ENCODE data around the gene MYLK4. TPM values are rescaled to one million over a fixed set of nuclear protein-coding genes. Genes with fewer than 3 reads are reported as not detected.

Gene MYLK4
- total RNA-seq, 4 donors from 2014 or later: 0.28 to 0.79 (median 0.46) TPM

GRCh38 chr6:2751871-2752270 is 1.1 kb upstream of the MYLK4 start:
- TF ChIP-seq, protein P1, sequence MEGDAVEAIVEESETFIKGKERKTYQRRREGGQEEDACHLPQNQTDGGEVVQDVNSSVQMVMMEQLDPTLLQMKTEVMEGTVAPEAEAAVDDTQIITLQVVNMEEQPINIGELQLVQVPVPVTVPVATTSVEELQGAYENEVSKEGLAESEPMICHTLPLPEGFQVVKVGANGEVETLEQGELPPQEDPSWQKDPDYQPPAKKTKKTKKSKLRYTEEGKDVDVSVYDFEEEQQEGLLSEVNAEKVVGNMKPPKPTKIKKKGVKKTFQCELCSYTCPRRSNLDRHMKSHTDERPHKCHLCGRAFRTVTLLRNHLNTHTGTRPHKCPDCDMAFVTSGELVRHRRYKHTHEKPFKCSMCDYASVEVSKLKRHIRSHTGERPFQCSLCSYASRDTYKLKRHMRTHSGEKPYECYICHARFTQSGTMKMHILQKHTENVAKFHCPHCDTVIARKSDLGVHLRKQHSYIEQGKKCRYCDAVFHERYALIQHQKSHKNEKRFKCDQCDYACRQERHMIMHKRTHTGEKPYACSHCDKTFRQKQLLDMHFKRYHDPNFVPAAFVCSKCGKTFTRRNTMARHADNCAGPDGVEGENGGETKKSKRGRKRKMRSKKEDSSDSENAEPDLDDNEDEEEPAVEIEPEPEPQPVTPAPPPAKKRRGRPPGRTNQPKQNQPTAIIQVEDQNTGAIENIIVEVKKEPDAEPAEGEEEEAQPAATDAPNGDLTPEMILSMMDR (IDR thresholded peaks at IDR 0.05): no peak
- no peak for ATAC-seq (ENCODE audit: low FRiP score)
- no peak for DNase-seq (ENCODE audit: low spot score)

DNA sequence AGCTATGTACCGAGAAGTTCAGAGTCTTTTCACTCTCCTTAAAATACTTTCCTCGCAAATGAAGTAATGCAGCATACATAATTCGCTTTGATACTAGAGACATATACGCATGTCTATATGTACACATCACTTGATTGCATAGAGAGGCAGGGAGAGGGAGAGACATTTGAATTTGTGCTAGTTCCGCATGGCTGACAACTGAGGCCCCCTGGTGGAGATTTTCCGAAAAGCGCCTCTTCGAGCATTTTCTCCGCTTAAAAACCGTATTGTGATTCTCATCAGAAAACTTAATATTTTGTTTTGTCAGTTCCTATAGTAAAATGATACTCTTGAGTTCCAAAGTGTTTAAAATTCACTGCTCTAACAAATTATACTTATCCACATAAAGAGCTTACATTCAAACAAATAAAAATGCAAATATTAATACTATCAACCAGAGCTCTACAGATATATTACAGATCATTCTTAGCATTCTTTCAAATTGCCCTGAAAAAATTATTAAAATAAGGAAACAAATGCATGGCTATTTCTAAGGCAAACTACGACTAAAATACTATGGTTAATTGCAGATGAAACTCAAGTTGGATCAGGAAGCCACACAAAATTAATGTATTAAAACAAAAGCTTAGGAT is 637 bp downstream of the MYLK4 start:
- ATAC-seq (ENCODE audit: low FRiP score) (no peak), DNase-seq (ENCODE audit: low spot score) (peak; percentile 50)
- TF ChIP-seq, protein P1 (IDR thresholded peaks at IDR 0.05): peak in 1 of 3 donors; percentile 35

GRCh38 chr6:2748183-2748582 is 2.5 kb downstream of the MYLK4 start:
- ATAC-seq (ENCODE audit: low FRiP score): no peak
- no peak for DNase-seq (ENCODE audit: low spot score)
- TF ChIP-seq, protein P1 (IDR thresholded peaks at IDR 0.05): no peak

GRCh38 chr6:2746557-2747061 is 4.1 kb downstream of the MYLK4 start:
- TF ChIP-seq, protein P1 (IDR thresholded peaks at IDR 0.05): no peak
- ATAC-seq (ENCODE audit: low FRiP score) (no peak), DNase-seq (ENCODE audit: low spot score) (no peak)

DNA sequence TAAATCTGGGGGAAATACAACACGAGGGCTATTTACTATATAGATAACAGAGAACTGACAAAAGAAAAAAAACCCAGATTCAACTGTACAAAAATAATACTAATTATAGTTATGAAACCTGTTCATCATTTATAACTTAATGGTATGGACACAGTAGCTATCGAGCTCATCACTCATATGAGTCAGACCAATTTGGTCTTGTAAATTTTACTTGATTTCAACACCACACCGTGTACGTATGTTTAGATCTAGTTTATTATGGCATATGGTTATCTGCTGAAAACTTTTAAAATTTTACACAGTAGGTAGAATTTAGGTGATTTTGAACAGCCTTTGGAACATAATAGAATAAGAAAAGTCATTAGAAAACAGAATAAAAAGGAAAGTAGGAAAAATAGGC is 5.5 kb downstream of the MYLK4 start:
- TF ChIP-seq, protein P1 (IDR thresholded peaks at IDR 0.05): no peak
- ATAC-seq (ENCODE audit: low FRiP score): no peak
- DNase-seq (ENCODE audit: low spot score): no peak

GRCh38 chr6:2744778-2745177 is 5.9 kb downstream of the MYLK4 start:
- ATAC-seq (ENCODE audit: low FRiP score) (no peak), DNase-seq (ENCODE audit: low spot score) (no peak)
- TF ChIP-seq, protein P1 (IDR thresholded peaks at IDR 0.05): no peak

GRCh38 chr6:2744209-2744771 is 6.4 kb downstream of the MYLK4 start:
- DNase-seq (ENCODE audit: low spot score) (no peak), ATAC-seq (ENCODE audit: low FRiP score) (no peak)
- TF ChIP-seq, protein P1 (IDR thresholded peaks at IDR 0.05): no peak

Data from omental fat pad (tissue), 4 donors.